ENCODE measurements around the gene ABCB11.
"Not testable (repeated sequence)": the region's sequence is repeated elsewhere in the genome, so short reads cannot be mapped to it uniquely, and the experiment has no call there.

Gene ABCB11

DNA sequence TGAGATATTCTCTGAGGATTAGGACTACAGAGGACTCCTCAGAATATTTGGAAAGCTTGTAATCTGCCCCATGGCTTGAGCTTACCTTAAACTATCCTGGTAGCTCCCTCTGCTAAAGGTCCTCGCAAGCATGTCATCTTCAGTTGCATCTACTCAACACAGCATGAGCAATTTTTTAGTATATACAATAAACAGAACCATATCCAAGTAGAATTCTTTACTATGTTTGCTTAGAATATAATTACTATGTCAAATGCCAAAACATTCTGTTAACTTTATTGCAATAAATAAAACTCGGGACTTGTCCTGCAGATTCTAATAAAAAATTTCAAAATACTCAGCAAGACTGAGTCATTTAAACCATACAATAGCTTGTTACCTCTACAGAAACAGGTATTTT lies 62.8 kb downstream of the ABCB11 start:
- no peak for DNase-seq

DNA sequence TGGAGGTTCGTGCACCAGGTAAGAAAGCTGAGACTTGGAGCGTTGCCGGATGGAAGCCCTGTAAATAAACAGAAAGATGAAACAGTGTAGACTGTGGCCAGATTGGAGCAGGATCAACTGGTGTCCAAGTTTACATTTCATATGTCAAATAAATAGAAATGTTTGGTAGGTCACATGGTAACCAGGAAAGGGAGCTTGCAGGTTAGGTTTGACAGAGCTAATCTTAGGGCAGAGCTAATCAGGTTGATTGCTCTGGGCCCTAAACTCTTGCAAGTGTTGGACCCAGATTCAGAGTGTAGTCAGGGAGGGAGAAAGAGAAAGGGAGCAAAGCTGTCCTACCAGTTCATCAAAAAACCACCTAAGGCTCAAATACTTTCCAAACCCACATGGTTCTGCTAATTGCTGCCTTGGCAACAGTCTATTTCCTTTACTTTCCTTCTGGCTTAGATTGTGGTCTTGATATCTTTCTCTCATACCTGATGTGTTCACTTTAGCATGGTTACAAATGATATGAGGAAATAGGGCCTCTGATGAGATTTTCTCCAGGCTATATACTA lies 66.8 kb downstream of the ABCB11 start:
- no peak for DNase-seq

DNA sequence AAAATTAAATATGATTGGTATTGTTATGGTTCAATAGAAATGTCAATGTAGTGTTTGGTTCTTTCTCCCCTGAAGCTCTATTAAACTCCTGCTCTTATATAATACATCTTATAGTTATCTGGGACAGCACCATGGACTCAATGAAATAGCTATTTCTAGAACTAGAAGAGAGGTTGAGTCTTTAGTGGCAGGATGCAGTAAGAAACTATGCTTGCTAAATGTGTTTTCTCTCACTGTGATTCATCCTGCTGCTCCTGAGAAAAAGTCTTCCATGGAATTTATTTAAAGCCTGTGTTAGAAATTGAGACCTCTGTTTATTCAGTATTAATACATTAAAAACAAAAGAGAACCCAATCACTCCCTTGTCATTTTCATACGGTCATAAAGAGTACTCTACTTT lies 68.5 kb downstream of the ABCB11 start:
- DNase-seq: no peak

GRCh38 chr2:168961450-168962229 lies 69.5 kb downstream of the ABCB11 start:
- DNase-seq: peak; percentile 65

GRCh38 chr2:168956392-168956791 lies 74.7 kb downstream of the ABCB11 start:
- no peak for DNase-seq

GRCh38 chr2:168955321-168955720 lies 75.8 kb downstream of the ABCB11 start:
- DNase-seq: no peak

DNA sequence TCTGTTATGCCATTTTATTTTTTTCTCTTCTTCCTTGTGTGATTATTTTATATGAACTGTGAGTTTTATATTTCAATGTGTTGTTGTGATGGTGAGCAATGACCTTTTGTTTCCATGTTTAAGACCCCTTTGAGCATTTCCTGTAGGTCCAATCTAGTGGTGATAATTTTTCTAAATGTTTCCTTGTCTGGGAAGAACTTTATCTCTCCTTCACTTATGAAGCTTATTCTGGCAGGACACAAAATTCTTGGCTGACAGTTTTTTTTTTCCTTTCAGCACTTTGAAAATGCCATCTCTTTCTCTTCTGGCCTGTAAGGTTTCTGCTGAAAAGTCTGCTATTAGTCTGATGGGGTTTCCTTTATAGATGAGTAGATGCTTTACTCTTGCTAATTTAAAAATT lies 76.9 kb downstream of the ABCB11 start:
- no peak for DNase-seq

- no peak for DNase-seq
Observed at GRCh38 chr2:168952424-168952823, 78.7 kb downstream of the ABCB11 start.

GRCh38 chr2:168951871-168952270 lies 79.3 kb downstream of the ABCB11 start:
- no peak for DNase-seq

DNA sequence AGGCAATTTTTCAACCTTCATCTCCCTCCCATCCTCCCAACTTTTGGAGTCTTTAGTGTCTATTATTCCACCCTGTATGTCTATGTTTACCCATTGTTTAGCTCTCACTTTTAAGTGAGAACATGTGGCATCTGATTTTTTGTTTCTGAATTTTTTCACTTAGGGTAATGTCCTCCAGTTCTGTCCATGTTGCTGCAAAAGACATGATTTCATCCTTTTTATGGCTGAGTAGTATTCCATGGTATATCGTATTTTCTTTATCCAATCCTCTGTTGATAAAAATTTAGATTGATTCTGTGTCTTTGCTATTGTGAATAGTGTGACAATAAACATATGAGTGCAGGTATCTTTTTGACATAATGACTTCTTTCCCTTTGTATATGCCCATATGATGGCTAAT lies 81.8 kb downstream of the ABCB11 start:
- DNase-seq: no peak

DNA sequence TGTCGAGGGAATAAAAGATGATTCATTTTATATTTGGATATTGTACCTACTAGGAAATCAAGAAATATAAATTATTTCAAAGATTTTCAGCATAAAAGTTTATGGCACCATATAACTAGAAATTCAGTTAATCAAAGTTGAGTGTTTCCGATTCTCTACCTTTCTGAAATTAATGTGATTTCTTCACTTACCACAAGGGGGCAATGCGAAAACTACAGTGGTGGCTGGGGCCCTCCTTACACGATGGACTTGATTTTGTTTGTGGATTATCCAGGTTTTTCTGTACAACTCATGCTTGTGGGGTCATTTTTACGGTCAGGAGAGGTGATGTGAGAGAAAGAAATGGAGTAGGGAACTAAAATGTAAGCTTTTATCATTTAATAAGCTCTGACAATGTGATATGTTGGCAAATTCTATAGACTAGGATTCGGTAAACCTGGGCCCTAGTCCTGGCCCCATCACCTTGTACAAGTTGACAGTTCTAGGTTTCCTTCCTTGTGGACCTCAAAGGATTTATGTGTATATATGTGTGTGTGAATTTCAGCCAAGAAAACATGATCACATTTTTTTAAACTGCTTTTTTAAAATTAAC lies 82.4 kb downstream of the ABCB11 start:
- no peak for DNase-seq

GRCh38 chr2:168945508-168945907 lies 85.6 kb downstream of the ABCB11 start:
- DNase-seq: no peak

- DNase-seq: no peak
Observed at GRCh38 chr2:168944065-168944464, 87.1 kb downstream of the ABCB11 start.

GRCh38 chr2:168941297-168941696 lies 89.8 kb downstream of the ABCB11 start:
- no peak for DNase-seq

DNA sequence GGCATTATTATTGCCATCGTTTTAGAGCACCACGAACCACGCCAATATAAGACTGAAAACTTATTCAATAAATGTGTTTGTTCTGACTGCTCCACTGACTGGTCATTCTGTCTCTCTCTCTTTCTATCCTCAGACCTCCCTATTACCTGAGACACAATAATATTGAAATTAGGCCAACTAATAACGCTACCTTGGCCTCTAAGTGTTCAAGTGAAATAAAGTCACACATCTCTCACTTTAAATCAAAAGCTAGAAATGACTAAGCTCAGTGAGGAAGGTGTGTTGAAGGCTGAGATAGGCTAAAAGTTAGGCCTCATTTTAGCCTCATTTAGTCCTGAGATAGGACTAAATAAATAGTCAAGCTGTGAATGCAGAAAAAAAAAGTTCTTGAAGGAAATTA lies 91.2 kb downstream of the ABCB11 start:
- no peak for DNase-seq

GRCh38 chr2:168939061-168939460 lies 92.1 kb downstream of the ABCB11 start:
- no peak for DNase-seq

- no peak for DNase-seq
Observed at GRCh38 chr2:168935810-168936581, 95.1 kb downstream of the ABCB11 start.

DNA sequence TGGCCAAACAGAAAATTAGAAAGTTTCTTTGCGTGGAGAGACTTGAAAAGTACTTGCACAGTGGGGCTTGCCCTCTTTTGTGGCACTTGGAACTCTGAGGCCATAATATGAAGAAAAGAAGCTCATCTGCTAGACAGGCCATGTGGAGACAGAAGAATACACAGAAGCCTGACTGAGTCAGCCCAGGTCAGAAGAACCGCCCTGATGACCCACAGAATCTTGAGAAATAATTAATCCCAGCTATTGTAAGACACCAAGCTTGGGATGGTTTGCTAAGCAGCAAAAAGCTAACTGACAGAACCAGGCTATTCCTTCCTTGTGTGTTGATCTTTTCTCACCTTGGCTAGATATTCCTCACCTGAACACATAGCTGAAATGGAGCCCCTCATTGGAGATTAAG lies 96.3 kb downstream of the ABCB11 start:
- no peak for DNase-seq

- DNase-seq: not testable (repeated sequence)
Observed at GRCh38 chr2:168932174-168932573, 99.0 kb downstream of the ABCB11 start.

DNA sequence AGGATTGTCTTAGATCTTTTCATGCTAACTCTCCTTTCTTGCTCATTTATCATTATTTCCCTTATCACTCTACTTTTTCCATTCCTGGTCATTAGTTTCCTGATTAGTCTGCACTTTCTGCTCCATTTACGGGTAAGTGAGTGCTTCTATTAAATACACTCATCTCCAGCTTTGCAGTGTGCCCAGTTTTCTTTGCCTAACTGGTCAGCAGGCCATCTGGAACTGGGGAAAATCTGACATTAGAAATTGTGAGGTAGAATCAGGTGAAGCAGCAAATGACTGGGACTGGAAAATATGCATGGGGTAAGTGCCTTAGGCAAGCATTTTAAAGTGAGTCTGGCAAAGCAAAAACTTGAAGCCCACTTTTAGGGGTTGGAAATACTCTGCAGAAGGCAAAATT lies 100.9 kb downstream of the ABCB11 start:
- no peak for DNase-seq

DNA sequence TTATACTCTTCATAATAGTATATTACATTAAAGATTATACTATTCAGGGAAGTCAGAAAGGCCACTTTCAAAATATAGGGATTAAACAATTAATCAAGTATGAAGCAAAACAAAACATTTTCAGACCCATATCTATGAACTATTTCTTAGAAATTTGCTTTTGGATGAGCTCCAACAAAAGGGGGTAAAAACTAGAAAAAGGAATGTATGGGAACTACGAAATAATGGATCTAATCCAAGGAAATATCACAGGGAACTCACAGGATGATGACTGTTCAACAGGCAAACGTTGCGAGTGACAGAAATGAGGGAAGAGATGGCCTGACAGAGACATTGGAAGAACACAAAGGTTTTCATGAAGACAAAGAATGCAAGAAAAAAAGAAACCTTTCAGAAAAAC lies 102.1 kb downstream of the ABCB11 start:
- DNase-seq: no peak

GRCh38 chr2:168928113-168928831 lies 102.9 kb downstream of the ABCB11 start:
- DNase-seq: no peak

All from NCI-H510A treated with DMSO at 0.1 percent for 48 hours (cell line).